Raji (cell line): ENCODE measurements around the gene BNC2.

Experiments used
- POLR2A ChIP-seq: IDR thresholded peaks from 2 replicates; pipeline ENCODE4 v1.6.1; 2011; ENCODE audit warnings: low read depth, low read length, control low read depth; ENCODE audit not compliant: insufficient read depth

Gene BNC2

GRCh38 chr9:16870596-16871335 is at the start of gene BNC2:
Gene BNC2, minus strand, starts transcription at chr9:16870670. Its CDS starts 22 bp downstream, at chr9:16870648.
- TF ChIP-seq POLR2A: no peak

GRCh38 chr9:16918920-16919319 is 48.5 kb upstream of the BNC2 start:
- TF ChIP-seq POLR2A: no peak

GRCh38 chr9:16915126-16915831 is 44.8 kb upstream of the BNC2 start:
- TF ChIP-seq POLR2A: no peak

- TF ChIP-seq POLR2A: no peak
Measured at GRCh38 chr9:16912197-16912596, 41.7 kb upstream of the BNC2 start.

GRCh38 chr9:16904655-16905054 is 34.2 kb upstream of the BNC2 start:
- no peak for TF ChIP-seq POLR2A

GRCh38 chr9:16901590-16901989 is 31.1 kb upstream of the BNC2 start:
- no peak for TF ChIP-seq POLR2A

- TF ChIP-seq POLR2A: no peak
Measured at GRCh38 chr9:16899606-16900005, 29.1 kb upstream of the BNC2 start.

- no peak for TF ChIP-seq POLR2A
Measured at GRCh38 chr9:16898464-16898863, 28.0 kb upstream of the BNC2 start.

GRCh38 chr9:16888594-16888993 is 18.1 kb upstream of the BNC2 start:
- no peak for TF ChIP-seq POLR2A

GRCh38 chr9:16885931-16886330 is 15.5 kb upstream of the BNC2 start:
- no peak for TF ChIP-seq POLR2A

- TF ChIP-seq POLR2A: no peak
Measured at GRCh38 chr9:16884952-16885513, 14.6 kb upstream of the BNC2 start.

- no peak for TF ChIP-seq POLR2A
Measured at GRCh38 chr9:16884373-16884772, 13.9 kb upstream of the BNC2 start.

GRCh38 chr9:16883586-16883985 is 13.1 kb upstream of the BNC2 start:
- TF ChIP-seq POLR2A: no peak

GRCh38 chr9:16879416-16879815 is 8.9 kb upstream of the BNC2 start:
- TF ChIP-seq POLR2A: no peak

- TF ChIP-seq POLR2A: no peak
Measured at GRCh38 chr9:16877256-16877655, 6.8 kb upstream of the BNC2 start.
